Thyroid gland (tissue), 4 donors: ENCODE results near the gene PCDHGA2.

Experiments
- POLR2A ChIP-seq, 2 donors: fragments of 450-650 bp; IDR thresholded peaks; one replicate each; pipeline ENCODE4 v1.6.1; 2017; ENCODE audit warnings: antibody characterized with exemption in 2 of 2, mild to moderate bottlenecking in 2 of 2, moderate library complexity in 1 of 2
- TF ChIP-seq, protein P1 (sequence below), 6 experiments: fragments of 200-600 bp in 3 of 6; fragments of 450-650 bp in 3 of 6; sonication (generic) in 3 of 6; IDR thresholded peaks; one replicate each; pipeline ENCODE4 v1.5.1; 2016 to 2019; ENCODE audit warnings: antibody characterized with exemption in 6 of 6, mild to moderate bottlenecking in 2 of 6, inconsistent platforms in 1 of 6, moderate library complexity in 1 of 6

DNA sequence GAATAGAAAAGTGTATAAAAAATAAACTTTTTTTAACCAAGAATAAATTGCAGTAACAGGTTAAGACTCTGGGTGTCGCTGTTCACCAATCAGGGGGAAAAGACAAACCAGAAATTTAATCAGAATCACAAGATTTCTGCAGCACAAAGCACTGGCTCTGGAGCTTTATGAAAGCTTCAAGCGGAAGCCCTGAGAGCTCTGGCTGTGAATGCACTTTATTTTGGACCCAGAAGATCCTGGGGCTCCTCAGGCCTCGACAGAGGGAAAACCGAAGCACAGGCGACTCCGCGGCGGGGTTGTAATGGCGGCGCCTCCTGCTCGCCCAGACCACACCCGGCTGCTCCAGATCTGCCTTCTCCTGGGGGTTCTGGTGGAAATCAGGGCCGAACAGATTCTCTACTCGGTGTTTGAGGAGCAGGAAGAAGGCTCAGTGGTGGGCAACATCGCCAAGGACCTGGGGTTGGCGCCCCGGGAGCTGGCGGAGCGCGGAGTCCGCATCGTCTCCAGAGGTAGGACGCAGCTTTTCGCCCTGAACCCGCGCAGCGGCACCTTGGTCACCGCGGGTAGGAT lies 16.4 kb downstream of the PCDHGA2 start, which contains the start of gene PCDHGA4:
- TF ChIP-seq POLR2A (IDR thresholded peaks at IDR 0.05) = no peak
- TF ChIP-seq, protein P1, sequence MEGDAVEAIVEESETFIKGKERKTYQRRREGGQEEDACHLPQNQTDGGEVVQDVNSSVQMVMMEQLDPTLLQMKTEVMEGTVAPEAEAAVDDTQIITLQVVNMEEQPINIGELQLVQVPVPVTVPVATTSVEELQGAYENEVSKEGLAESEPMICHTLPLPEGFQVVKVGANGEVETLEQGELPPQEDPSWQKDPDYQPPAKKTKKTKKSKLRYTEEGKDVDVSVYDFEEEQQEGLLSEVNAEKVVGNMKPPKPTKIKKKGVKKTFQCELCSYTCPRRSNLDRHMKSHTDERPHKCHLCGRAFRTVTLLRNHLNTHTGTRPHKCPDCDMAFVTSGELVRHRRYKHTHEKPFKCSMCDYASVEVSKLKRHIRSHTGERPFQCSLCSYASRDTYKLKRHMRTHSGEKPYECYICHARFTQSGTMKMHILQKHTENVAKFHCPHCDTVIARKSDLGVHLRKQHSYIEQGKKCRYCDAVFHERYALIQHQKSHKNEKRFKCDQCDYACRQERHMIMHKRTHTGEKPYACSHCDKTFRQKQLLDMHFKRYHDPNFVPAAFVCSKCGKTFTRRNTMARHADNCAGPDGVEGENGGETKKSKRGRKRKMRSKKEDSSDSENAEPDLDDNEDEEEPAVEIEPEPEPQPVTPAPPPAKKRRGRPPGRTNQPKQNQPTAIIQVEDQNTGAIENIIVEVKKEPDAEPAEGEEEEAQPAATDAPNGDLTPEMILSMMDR (IDR thresholded peaks at IDR 0.05) = peak in 5 of 6 experiments; percentile 9 to 30 (median 18)
